Endothelial cell (in vitro differentiated cells): ENCODE data around the gene ERC1. TPM values are rescaled to one million over a fixed set of nuclear protein-coding genes. Genes with fewer than 3 reads are reported as not detected.
"Not testable (repeated sequence)": the region's sequence is repeated elsewhere in the genome, so short reads cannot be mapped to it uniquely, and the experiment has no call there.

Experiments used
- DNase-seq: peaks from one replicate; pipeline ENCODE4 v3.0.0; 2021; ENCODE audit warnings: low spot score
- H3K27ac Mint-ChIP-seq: one replicate; pipeline ENCODE4 v1.8.0; 2021; ENCODE audit warnings: mixed read lengths, inconsistent platforms; ENCODE audit not compliant: unreplicated experiment
- H3K27me3 Mint-ChIP-seq: one replicate; pipeline ENCODE4 v1.8.0; 2021; ENCODE audit warnings: mild to moderate bottlenecking, moderate library complexity, mixed read lengths, inconsistent platforms; ENCODE audit not compliant: unreplicated experiment
- H3K36me3 Mint-ChIP-seq: one replicate; pipeline ENCODE4 v1.8.0; 2021; ENCODE audit warnings: mild to moderate bottlenecking, low read depth, mixed read lengths, inconsistent platforms; ENCODE audit not compliant: unreplicated experiment
- H3K4me1 Mint-ChIP-seq: one replicate; pipeline ENCODE4 v1.8.0; 2021; ENCODE audit warnings: mild to moderate bottlenecking, mixed read lengths, inconsistent platforms; ENCODE audit not compliant: unreplicated experiment
- H3K4me3 Mint-ChIP-seq: one replicate; pipeline ENCODE4 v1.8.0; 2021; ENCODE audit warnings: mild to moderate bottlenecking, mixed read lengths, inconsistent platforms; ENCODE audit not compliant: unreplicated experiment
- H3K9me3 Mint-ChIP-seq: one replicate; pipeline ENCODE4 v1.8.0; 2021; ENCODE audit warnings: mixed read lengths, inconsistent platforms; ENCODE audit not compliant: unreplicated experiment
- total RNA-seq: library from RNA; stranded (reverse); fragmentation: NEBNext Ultra II Directional; extraction: Animal tissue kit (Norgen Biotek cat#: 25700); gene quantifications from one replicate; pipeline ENCODE4 v1.2.1, GENCODE V29; 2021; ENCODE audit not compliant: unreplicated experiment
- TF ChIP-seq, protein P1 (sequence below): fragments of 200-600 bp; sonication (generic); IDR thresholded peaks from one replicate; pipeline ENCODE4 v1.5.0; 2021; ENCODE audit warnings: antibody characterized with exemption; ENCODE audit not compliant: unreplicated experiment

Gene ERC1
- total RNA-seq, 1 donor from 2014 or later, result 57.9 TPM

DNA sequence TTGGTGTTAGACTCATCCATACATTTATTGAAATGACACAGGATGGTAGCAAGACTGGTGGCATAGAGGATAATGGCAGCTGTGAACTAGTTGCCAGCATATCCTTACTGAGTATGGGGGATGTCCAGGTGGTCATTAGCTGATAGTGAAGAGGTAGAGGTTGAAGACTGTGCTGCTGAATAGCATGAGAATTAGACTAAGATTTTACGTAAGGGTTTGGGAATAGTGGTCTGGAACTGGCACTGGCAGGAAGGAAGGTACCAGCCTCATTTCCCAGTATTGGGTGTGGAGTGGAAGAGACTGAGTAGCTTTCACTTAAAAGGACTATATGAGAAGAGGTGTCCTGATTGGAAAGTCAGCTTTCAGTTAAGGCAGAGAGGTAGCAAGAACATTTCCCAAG is 6.5 kb downstream of the ERC1 start:
- TF ChIP-seq, protein P1, sequence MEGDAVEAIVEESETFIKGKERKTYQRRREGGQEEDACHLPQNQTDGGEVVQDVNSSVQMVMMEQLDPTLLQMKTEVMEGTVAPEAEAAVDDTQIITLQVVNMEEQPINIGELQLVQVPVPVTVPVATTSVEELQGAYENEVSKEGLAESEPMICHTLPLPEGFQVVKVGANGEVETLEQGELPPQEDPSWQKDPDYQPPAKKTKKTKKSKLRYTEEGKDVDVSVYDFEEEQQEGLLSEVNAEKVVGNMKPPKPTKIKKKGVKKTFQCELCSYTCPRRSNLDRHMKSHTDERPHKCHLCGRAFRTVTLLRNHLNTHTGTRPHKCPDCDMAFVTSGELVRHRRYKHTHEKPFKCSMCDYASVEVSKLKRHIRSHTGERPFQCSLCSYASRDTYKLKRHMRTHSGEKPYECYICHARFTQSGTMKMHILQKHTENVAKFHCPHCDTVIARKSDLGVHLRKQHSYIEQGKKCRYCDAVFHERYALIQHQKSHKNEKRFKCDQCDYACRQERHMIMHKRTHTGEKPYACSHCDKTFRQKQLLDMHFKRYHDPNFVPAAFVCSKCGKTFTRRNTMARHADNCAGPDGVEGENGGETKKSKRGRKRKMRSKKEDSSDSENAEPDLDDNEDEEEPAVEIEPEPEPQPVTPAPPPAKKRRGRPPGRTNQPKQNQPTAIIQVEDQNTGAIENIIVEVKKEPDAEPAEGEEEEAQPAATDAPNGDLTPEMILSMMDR, result no peak
- DNase-seq, result no peak
- H3K4me1 Mint-ChIP-seq, result peaks cover 12% of the 10 kb centered on the region
- no peaks in the 10 kb centered on the region for H3K9me3 Mint-ChIP-seq
- peaks cover 4% of the 10 kb centered on the region for H3K36me3 Mint-ChIP-seq
- no peak overlapping the region for H3K27ac Mint-ChIP-seq
- H3K4me3 Mint-ChIP-seq, result no peak overlapping the region
- H3K27me3 Mint-ChIP-seq, result no peaks in the 10 kb centered on the region

DNA sequence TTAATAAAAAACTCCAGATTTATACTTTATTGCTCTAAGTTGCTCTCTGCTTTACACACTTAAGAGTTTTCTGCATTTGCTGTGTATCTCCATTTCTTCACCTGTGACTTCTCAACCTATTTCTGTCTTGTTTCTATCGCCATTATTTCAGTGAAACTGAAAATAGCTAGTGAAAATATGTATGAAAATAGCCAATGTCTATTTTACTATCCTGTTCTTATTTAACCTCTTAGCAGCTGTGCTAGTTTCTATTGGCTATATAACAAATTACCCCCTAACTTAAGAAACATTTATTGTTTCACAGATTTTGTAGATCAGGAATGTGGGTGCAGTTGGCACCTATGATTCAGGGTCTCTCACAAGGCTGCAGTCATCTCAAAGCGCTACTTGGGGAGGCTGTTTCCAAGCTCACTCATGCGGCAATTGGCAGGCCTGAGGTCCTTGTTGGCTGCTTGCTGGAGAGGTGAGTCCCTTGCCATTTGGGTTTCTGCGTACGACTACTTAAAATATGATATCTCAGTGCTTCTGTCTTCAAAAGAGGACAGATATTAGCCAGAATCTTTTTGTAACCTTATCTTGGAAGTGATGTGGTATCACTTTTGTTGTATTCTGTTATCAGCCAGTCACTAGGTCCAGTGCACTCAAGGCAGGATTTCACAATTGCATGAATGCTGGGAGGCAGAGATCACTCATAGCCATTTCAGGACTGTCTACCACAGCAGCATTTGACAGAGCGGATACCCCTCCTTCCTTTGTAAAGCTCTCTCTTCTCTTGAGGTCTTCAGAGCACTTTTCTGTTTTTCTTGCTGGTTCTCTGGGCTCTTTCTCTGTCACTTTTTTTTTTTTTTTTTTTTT is 7.2 kb downstream of the ERC1 start:
- Mint-ChIP-seq H3K27me3 (no peaks in the 10 kb centered on the region), H3K27ac (no peak overlapping the region), H3K36me3 (peaks cover 4% of the 10 kb centered on the region), H3K4me1 (peaks cover 10% of the 10 kb centered on the region), H3K9me3 (no peaks in the 10 kb centered on the region), H3K4me3 (no peak overlapping the region)
- TF ChIP-seq, protein P1, result no peak
- DNase-seq, result no peak

DNA sequence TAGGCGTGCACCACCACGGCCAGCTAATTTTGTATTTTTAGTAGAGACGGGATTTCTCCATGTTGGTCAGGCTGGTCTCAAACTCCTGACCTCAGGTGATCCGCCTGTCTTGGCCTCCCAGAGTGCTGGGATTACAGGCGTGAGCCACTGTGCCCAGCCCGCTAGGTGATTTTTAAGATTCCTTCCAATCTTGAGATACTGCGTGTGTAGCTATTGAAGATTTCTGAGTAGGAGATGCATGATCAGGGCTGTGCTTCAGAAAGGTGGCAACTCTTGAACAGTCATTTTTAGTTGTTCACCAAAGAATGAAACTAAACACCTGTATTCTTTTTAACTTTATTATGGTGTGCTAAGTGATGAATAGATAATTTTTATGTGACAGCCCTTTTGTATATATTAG is 8.7 kb downstream of the ERC1 start:
- not testable (repeated sequence) for H3K4me3 Mint-ChIP-seq, H3K9me3 Mint-ChIP-seq, DNase-seq, H3K27ac Mint-ChIP-seq, H3K36me3 Mint-ChIP-seq, H3K27me3 Mint-ChIP-seq
- peaks cover 13% of the 10 kb centered on the region for H3K4me1 Mint-ChIP-seq

DNA sequence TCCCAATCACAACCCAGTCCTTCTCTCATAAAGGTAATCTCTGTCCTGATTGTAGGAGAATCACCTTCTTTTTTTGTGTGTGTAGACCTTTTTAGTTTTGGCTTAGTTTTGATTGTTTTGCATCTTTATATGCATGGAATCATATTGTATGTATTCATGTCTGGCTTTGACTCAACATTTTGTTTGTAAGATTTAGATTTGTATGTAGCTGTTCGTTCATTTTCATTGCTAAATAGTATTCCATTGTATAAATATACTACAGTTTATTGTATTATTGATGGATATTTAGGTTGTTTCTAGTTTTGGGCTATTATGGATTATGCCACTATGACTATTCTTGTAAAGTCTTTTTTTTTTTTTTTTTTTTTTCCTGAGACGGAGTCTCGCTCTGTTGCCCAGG is 10.5 kb downstream of the ERC1 start:
- DNase-seq, result no peak
- Mint-ChIP-seq H3K4me3 (no peak overlapping the region), H3K27ac (no peak overlapping the region), H3K9me3 (no peaks in the 10 kb centered on the region), H3K36me3 (peaks cover 4% of the 10 kb centered on the region), H3K27me3 (no peaks in the 10 kb centered on the region), H3K4me1 (peaks cover 8% of the 10 kb centered on the region)
- TF ChIP-seq, protein P1, result no peak

DNA sequence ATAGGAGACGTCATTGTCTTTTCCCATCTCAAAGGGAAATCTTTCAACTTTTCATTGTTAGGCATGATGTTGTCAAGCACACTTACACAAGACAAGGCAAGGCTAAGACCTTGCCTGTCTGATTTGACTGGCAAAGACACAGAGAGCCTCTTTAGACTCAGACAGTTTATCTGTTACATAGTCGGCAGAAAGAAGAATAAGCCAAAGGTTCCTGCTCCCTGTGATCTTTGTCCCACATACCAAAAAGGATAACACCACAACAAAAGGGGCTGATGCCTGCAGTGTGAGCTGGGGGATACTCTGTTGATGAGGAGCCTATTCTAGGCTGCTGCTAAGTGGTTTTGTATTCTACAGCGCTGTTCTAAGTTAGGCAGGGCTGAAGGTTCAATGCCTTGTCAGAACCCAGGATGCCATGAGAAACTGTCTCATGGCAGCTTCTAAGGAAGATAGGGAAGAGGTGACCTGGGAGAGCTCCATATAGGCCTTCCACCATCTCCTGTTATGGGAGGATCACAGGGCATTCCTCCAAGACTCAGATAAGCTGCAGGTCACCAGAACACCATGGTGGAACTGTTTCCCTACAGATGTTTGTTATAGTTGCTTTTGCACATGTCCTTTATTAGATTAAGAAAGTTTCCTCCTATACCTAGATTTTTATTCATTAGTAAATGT is 12.7 kb downstream of the ERC1 start:
- H3K27ac Mint-ChIP-seq, result no peak overlapping the region
- H3K4me3 Mint-ChIP-seq, result no peak overlapping the region
- no peaks in the 10 kb centered on the region for H3K9me3 Mint-ChIP-seq
- H3K36me3 Mint-ChIP-seq, result peaks cover 4% of the 10 kb centered on the region
- TF ChIP-seq, protein P1, result no peak
- peaks cover 3% of the 10 kb centered on the region for H3K4me1 Mint-ChIP-seq
- no peak for DNase-seq
- no peaks in the 10 kb centered on the region for H3K27me3 Mint-ChIP-seq
